ENCODE results near the gene BICRA.
"Not testable (repeated sequence)": the region's sequence is repeated elsewhere in the genome, so short reads cannot be mapped to it uniquely, and the experiment has no call there.

BICRA gene

DNA sequence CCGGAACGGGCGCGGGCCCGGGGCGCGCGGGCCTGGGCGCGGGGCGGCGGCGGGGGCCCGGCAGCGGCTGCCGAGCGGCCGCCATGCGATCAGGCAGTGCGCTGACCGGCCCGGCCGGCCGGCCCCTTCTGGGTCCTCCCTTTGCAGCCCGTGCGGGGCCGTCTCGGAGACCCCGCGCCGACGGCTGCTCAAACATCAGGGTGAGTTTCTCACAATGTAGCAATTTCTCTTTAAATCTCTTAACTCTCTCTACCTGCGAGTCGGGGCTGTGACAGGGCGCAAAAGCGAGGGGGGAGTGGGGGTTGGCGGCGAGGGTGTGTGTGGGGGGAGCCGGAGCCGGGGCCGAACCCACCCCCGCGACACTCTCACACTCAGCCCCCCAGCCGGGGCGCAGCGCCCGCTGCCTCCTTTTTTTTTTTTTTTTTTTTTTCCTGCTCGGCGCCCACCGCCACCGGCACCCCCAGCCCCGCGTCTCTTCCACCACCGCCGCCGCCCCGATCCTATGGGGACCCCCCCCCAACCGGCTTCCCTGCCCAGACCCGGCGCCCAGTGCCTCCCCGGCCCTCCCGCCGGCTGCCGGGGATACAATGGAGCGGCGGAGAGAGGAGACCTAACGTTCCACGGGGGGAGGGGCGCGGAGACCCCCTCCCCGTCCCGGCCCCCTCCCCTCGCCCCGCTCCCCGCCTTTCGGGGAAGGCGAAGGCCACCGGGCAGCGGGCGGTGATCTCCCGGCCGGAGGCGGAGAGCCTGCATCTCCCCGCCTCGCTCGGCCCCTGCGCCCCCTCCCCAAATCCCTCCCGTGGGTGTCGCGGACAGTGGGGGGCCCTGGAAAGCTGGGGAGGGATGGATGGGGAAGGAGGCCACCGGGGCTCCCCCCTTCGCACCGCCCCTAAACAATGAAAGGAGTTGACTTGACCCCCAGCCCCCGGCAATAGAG, at the start of gene BICRA:
TSS of gene BICRA (plus strand) at position 166 of the 937 bp plus-strand sequence. CDS start 64,441 bp downstream, outside the sequence.
- no peak for TF ChIP-seq ZNF274 (IDR thresholded peaks at IDR 0.05; ENCODE audit: low read depth, low read length)
- H3K4me3 ChIP-seq (ENCODE audit: low read length): peak within 1 kb of the TSS; percentile 93

DNA sequence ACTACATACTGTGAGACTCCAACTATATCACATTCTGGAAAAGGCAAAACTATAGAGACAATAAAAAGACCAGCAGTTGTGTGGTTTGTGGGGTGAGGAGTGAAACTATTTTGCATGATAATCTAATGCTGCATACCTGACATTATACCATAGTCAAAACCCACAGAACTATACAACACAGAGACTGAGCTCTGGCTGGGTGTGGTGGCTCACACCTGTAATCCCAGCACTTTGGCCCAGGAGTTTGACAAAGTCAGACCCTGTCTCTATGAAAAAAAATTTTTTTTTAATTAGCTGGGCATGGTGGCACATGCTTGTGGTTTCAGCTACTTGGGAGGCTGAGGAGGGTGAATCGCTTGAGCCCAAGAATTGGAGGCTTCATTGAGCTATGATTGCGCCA, 47.9 kb upstream of the BICRA start:
- no peak for TF ChIP-seq ZNF274 (IDR thresholded peaks at IDR 0.05; ENCODE audit: low read depth, low read length)
- no peak overlapping the region for H3K4me3 ChIP-seq (ENCODE audit: low read length)

DNA sequence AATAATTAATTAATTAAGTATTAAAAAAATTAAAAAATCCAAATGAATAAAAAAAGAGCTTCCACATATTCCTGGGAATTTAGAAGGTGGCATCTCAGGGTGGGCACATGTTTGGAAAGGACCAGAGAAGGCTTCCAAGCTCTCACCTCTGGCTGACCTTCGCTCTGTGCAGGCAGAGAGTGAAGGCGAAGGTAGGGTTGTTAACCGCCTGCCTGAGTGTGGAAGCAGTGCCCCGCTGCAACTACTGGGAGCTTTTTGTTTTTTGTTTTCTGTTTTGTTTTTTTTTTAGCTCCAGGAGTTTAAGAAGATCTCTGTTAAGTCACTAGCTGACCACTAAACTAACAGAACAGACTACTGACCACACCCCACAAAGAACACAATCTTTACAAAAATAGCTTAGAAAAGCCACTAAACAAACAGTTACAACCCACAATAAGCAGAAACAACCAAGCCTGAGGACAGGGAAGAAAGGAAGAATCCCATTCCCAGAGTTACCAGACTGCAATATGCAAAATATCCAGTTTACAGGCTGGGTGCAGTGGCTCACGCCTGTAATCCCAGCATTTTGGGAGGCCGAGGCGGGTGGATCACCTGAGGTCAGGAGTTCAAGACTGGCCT, 47.4 kb upstream of the BICRA start:
- no peak for TF ChIP-seq ZNF274 (IDR thresholded peaks at IDR 0.05; ENCODE audit: low read depth, low read length)
- H3K4me3 ChIP-seq (ENCODE audit: low read length): no peak overlapping the region

DNA sequence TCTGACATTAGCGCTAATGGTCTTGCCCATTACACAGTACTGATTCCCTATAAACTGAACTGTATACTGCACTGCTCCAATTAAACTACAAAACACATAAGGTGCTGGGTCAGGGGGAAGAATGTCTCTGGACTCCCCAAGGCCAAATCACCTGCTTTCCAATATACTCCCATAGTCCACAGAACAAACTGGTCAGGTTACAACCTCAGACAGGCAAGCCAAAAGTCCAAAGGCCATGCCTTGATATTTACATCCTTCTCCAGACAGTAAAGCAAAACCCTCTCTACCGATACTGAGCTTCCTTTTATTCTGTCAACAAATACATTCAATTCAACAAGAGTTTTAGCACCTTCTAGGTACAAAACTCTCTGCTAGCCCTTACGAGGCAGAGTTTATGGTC, 44.9 kb upstream of the BICRA start:
- no peak for TF ChIP-seq ZNF274 (IDR thresholded peaks at IDR 0.05; ENCODE audit: low read depth, low read length)
- H3K4me3 ChIP-seq (ENCODE audit: low read length): no peak overlapping the region

DNA sequence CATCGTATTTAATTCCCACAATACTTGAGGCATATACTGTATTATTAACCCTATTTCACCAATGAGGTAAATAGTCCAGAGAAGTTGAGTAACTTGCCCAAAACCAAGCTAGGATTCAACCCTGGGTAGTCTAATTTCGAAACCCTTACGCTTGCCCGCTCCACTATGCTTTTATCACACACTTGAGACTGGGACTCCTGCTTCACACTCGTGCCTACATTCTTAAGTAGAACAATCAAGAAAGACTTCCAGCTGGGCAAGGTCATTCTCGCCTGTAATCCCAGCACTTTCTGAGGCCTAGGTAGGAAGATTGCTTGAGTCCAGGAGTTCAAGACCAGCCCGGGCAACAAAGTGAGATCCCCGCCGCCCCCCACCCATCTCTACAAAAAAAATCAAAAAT, 39.6 kb upstream of the BICRA start:
- TF ChIP-seq ZNF274 (IDR thresholded peaks at IDR 0.05; ENCODE audit: low read depth, low read length): no peak

DNA sequence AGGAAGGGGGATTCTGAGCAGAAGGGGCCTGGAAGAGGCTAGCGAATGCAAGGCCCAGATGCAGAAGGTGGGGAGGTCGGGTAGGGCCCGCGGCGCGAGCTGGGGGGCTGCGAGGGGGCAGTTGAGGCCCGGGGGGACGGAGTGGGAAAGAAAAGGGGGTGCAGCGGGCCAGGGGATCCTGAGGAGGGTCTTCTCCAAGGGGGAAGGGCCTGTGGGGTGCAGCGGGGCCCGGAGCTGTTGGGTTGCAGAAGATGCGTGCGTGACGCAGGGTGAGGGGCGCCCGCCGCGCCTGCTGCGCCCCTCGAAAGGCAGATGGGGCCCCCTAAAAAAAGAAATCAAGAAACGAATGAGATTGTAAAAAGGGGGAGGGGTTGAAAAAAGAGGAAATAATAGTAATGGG, 36.3 kb upstream of the BICRA start:
- H3K4me3 ChIP-seq (ENCODE audit: low read length): no peak overlapping the region
- no peak for TF ChIP-seq ZNF274 (IDR thresholded peaks at IDR 0.05; ENCODE audit: low read depth, low read length)

More for the DNA sequence above, 39.6 kb upstream of the BICRA start:
- H3K4me3 ChIP-seq (ENCODE audit: low read length): no peak overlapping the region

DNA sequence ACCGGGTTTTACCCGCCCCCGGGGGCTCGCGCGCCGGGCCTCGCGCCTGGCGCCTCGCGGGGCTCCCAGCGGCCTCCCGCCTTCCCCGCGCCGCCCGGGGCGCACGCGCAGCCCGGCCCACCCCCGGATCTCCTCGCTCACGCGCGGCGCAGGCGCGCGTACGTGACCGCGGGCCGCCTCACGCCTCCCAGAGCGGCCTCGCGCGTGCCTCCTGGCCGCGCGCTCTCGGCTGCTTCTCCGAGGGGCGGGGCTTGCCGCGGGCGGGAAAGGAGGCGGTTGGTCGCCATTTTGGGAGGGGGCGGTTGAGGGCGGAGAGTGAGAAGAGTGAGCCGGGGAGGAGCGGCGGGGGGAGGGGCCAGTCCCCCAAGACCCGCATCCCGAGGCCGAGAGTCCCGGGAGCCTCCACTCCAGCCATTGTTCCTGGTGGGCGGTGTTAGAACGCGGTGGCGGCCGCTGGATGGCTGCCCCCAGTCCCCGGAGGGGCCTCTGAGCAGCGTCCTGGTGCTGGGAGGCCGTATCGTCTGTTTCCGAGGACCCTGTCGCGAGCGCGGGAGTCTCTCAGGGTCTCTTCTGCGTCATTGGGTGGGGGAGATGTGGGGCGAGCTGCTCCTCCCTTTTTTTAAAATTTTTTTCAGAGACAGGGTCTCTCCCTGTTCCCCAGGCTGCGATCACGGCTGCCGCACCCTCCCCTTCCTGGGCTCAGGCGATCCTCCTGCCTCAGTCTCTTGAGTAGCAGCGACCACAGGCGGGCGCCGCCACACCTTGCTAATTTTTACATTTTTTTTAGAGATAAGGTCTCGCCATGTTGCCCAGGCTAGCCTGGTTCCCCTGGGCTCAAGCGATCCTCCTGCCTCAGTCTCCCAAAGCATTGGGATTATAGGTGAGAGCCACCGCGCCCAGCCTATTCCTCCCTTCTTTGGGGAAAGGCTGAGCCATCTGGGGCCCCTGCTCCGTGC, 35.6 kb upstream of the BICRA start, which contains the start of gene ZNF541:
TSS of gene ZNF541 (minus strand) at position 78 of the 956 bp plus-strand sequence. CDS start 17,292 bp downstream, outside the sequence.
- no peak within 1 kb of the TSS; the same call in 1 of the 2 replicates for H3K4me3 ChIP-seq (ENCODE audit: low read length)
- TF ChIP-seq ZNF274 (IDR thresholded peaks at IDR 0.05; ENCODE audit: low read depth, low read length): no peak

DNA sequence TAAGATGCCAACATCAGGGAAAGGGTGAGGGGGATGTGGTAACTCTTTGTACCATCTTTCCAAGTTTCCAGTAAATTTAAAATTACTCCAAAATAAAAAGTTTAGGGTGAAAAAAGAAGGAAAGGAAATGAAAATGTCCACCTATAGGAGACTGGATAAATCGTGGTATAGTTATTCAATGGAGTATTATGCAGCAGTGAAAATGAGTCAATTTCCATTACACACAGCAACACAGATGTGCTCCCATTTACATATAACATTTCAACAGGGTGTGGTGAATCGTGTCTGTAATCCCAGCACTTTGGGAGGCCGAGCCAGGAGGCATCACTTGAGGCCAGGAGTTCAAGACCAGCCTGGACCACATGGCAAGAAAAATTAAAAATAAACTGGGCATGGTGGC, 28.5 kb upstream of the BICRA start:
- H3K4me3 ChIP-seq (ENCODE audit: low read length): no peak overlapping the region
- no peak for TF ChIP-seq ZNF274 (IDR thresholded peaks at IDR 0.05; ENCODE audit: low read depth, low read length)

DNA sequence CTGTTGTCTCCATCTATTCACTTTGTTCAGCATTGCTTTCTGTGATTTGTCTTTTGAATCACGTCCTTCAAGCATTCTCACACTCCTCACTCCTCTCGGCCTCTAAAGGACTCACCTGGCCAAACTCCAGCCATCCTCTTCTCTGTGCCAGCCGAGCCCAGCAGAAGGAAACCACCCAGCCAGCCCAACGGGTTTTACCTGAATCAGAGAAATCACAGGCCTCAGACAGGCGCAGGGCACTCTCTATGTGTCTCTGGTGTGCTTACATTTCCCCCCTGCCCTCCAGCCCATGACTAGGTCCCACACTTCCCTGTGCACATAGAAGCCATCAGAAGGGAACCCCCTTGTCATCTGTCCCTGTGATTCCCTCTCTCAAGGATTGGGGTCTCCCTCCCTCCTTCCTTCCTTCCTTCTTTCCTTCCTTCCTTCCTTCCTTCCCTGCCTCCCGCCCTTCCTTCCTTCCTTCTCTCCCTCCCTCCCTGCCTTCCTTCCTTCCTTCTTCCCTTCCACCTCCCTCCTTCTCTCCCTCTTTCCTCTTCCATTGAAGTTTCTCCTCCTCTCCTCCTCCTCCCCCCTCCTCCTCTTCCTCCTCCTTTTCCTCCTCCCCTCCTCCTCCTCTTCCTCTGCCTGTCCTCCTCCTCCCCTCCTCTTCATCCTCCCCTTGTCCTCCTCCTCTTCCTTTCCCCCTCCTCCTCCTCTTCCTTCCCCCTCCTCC, 27.2 kb upstream of the BICRA start:
- no peak overlapping the region for H3K4me3 ChIP-seq (ENCODE audit: low read length)
- no peak for TF ChIP-seq ZNF274 (IDR thresholded peaks at IDR 0.05; ENCODE audit: low read depth, low read length)

DNA sequence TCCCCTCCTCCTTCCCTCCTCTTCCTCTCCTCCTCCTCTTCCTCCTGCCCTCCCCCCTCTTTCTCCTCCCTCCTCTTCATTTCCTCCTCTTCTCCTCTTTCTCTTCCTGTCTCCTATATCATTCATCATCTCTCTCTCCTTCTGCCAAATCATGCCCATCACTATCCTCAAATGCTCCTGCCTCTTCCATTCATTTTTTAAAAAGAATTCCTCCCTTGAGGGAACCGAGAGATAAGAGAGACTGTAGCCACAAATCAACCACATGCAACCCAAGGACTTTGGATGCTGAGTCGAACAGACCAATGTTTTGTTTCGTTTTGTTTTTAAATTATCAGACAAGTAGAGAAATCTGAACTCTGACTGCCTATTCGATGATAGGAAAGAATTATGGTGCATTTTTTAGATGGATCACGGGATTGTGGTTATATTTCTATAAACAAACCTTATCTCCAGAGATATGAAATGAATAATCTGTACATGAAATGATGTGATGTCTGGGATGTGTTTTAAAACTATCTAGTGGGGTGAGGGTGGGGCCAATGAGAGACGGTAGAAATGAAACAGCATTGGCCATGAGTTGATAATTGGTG, 26.5 kb upstream of the BICRA start:
- H3K4me3 ChIP-seq (ENCODE audit: low read length): no peak overlapping the region
- no peak for TF ChIP-seq ZNF274 (IDR thresholded peaks at IDR 0.05; ENCODE audit: low read depth, low read length)

DNA sequence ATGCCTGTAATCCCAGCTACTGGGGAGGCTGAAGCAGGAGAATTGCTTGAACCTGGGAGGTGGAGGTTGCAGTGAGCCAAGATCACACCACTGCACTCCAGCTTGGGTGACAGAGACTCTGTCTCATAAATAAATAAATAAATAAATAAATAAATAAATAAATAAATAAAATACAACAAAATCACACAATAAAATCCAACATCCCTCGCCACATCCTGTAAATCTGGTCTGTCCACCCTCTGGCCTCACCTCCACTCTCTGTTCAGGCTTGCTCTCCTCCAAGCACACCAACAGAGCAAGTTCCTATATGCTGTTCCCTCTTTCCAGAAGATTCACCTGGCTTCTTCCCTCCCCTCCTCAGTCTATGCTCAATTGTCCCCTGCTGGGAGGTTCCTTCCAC, 25.8 kb upstream of the BICRA start:
- not testable (repeated sequence) for H3K4me3 ChIP-seq (ENCODE audit: low read length)

DNA sequence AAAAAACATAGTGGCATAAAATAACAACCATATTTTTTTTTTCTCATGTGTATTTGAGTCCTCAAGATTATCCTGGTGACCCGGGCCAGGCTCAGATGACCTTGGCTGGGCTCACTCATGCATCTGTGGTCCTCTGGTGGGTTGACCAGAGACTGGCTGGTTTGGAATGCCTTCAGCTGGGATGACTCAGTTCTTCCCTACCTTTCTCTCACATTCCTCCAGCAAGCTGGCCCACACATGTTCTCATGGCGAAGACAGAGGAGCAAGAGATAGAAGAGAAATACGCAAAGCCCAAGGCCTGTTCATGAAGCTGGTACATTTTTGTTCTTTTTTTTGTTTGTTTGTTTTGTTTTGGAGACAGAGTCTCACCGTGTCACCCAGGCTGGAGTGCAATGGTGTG, 21.6 kb upstream of the BICRA start:
- no peak overlapping the region for H3K4me3 ChIP-seq (ENCODE audit: low read length)
- no peak for TF ChIP-seq ZNF274 (IDR thresholded peaks at IDR 0.05; ENCODE audit: low read depth, low read length)

DNA sequence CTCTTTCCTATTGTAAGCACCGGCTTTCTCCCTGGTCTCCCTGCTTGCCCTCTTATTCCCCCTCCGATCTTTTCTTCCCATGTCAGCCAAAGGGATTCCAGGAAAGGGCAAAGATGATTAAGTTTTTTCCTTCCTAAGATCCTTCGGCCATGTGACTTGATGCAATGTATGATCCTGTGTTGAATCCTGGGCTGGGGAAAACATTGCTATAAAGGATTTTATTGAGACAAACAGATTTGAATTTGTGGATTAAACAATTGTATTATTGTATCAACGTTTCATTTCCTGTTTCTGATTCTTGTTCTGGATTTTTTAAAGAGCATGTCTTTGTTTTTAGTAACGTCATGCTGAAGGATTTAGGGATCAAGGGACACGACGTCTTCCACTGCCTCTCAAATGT, 19.1 kb upstream of the BICRA start:
- no peak for TF ChIP-seq ZNF274 (IDR thresholded peaks at IDR 0.05; ENCODE audit: low read depth, low read length)
- H3K4me3 ChIP-seq (ENCODE audit: low read length): no peak overlapping the region
